ENCODE results near the gene XRRA1. TPM values are rescaled to one million over a fixed set of nuclear protein-coding genes. Genes with fewer than 3 reads are reported as not detected.
"Not testable (repeated sequence)": the region's sequence is repeated elsewhere in the genome, so short reads cannot be mapped to it uniquely, and the experiment has no call there.

The XRRA1 gene
- total and polyA plus RNA-seq, 11 donors: 3.9 to 26.6 (median 13.1) TPM

GRCh38 chr11:74970852-74971395 is 22.0 kb upstream of the XRRA1 start:
- intact Hi-C loops (cut with DNase I): no loop called here

GRCh38 chr11:74966651-74967050 is 17.8 kb upstream of the XRRA1 start:
- TF ChIP-seq CTCF (IDR thresholded peaks at IDR 0.05): no peak
- no peak for TF ChIP-seq POLR2A (IDR thresholded peaks at IDR 0.05)
- 81 to 91% (median 86%) methylated on average over 5 of the region's 5 CpGs for WGBS, 4 donors
- no peak for DNase-seq
- Histone ChIP-seq H3K4me3 (no peak overlapping the region), H3K36me3 (peaks cover 0 to 87% (median 65%) of the 10 kb centered on the region in 9 donors), H3K27me3 (no peaks in the 10 kb centered on the region), H3K9me3 (no peaks in the 10 kb centered on the region), H3K27ac (no peak overlapping the region), H3K4me1 (peaks cover 0 to 35% (median 13%) of the 10 kb centered on the region in 12 donors)
- intact Hi-C loops (cut with DNase I): no loop called here
- no peak for ATAC-seq

More at GRCh38 chr11:74970852-74971395, 22.0 kb upstream of the XRRA1 start:
- TF ChIP-seq POLR2A (IDR thresholded peaks at IDR 0.05) (no peak), CTCF (IDR thresholded peaks at IDR 0.05) (no peak)
- Histone ChIP-seq H3K9me3 (no peaks in the 10 kb centered on the region), H3K4me1 (peaks cover 0 to 13% (median 2%) of the 10 kb centered on the region in 12 donors), H3K27ac (no peak overlapping the region), H3K36me3 (peaks cover 0 to 100% (median 95%) of the 10 kb centered on the region in 9 donors), H3K4me3 (no peak overlapping the region), H3K27me3 (no peaks in the 10 kb centered on the region)
- ATAC-seq (no peak), DNase-seq (no peak)
- WGBS, 4 donors: 77 to 83% (median 81%) methylated on average over 1 of the region's 1 CpG

GRCh38 chr11:74960128-74960527 is 11.2 kb upstream of the XRRA1 start:
- DNase-seq; intact Hi-C loops (cut with DNase I); H3K27me3 ChIP-seq; ATAC-seq; H3K9me3 ChIP-seq; H3K4me3 ChIP-seq; H3K27ac ChIP-seq: not testable (repeated sequence)
- H3K4me1 ChIP-seq: peaks cover 0 to 81% (median 43%) of the 10 kb centered on the region in 12 donors
- peaks cover 0 to 41% (median 12%) of the 10 kb centered on the region in 9 donors for H3K36me3 ChIP-seq
- WGBS, 4 donors: 92 to 96% (median 94%) methylated on average over 6 of the region's 6 CpGs

- no peaks in the 10 kb centered on the region for H3K27me3 ChIP-seq
- H3K9me3 ChIP-seq: no peaks in the 10 kb centered on the region
- ATAC-seq (no peak), DNase-seq (no peak)
- no peak overlapping the region for H3K4me3 ChIP-seq
- H3K27ac ChIP-seq: no peak overlapping the region
- intact Hi-C loops (cut with DNase I): no loop called here
- peaks cover 0 to 33% (median 11%) of the 10 kb centered on the region in 9 donors for H3K36me3 ChIP-seq
- WGBS, 4 donors: 83 to 97% (median 91%) methylated on average over 1 of the region's 1 CpG
- TF ChIP-seq POLR2A (IDR thresholded peaks at IDR 0.05) (no peak), CTCF (IDR thresholded peaks at IDR 0.05) (no peak)
- peaks cover 0 to 87% (median 38%) of the 10 kb centered on the region in 12 donors for H3K4me1 ChIP-seq
These were observed 9.2 kb upstream of the XRRA1 start for GRCh38 chr11:74957937-74958629.

Data from heart left ventricle (tissue), 16 donors.